Naive B cell (primary cell): ENCODE data around the gene STARD3. TPM values are rescaled to one million over a fixed set of nuclear protein-coding genes. Genes with fewer than 3 reads are reported as not detected.
"Not testable (repeated sequence)": the region's sequence is repeated elsewhere in the genome, so short reads cannot be mapped to it uniquely, and the experiment has no call there.

Experiments
- ATAC-seq, 2 donors: fragments of 150-1000 bp; cut with Tn5 transposase; 2 replicates each; pipeline ENCODE4 v1.10.0; 2021; ENCODE audit warnings: low read depth in 2 of 2, mild to moderate bottlenecking in 2 of 2, moderate library complexity in 2 of 2
- DNase-seq: peaks from one replicate; pipeline ENCODE4 v3.0.0; 2022
- H3K27ac Mint-ChIP-seq, 6 donors: one replicate each; pipeline ENCODE4 v1.8.0; 2020 to 2022; ENCODE audit warnings: mild to moderate bottlenecking in 6 of 6, mixed read lengths in 6 of 6, moderate library complexity in 5 of 6, inconsistent platforms in 2 of 6
- H3K27me3 Mint-ChIP-seq, 3 donors: one replicate each; pipeline ENCODE4 v1.8.0; 2021 to 2022; ENCODE audit warnings: mixed read lengths in 3 of 3, mild to moderate bottlenecking in 1 of 3
- H3K36me3 Mint-ChIP-seq, 2 donors: one replicate each; pipeline ENCODE4 v1.8.0; 2020 to 2022; ENCODE audit warnings: mixed read lengths in 2 of 2, inconsistent platforms in 1 of 2, mild to moderate bottlenecking in 1 of 2
- H3K4me1 Mint-ChIP-seq, 3 donors: one replicate each; pipeline ENCODE4 v1.8.0; 2020 to 2022; ENCODE audit warnings: mixed read lengths in 3 of 3, inconsistent platforms in 1 of 3, mild to moderate bottlenecking in 1 of 3, moderate library complexity in 1 of 3
- H3K4me3 Mint-ChIP-seq, 8 donors: one replicate each; pipeline ENCODE4 v1.8.0; 2020 to 2022; ENCODE audit warnings: mild to moderate bottlenecking in 8 of 8, mixed read lengths in 8 of 8, moderate library complexity in 8 of 8, inconsistent platforms in 2 of 8
- H3K9me3 Mint-ChIP-seq, 7 donors: one replicate each; pipeline ENCODE4 v1.8.0; 2020 to 2022; ENCODE audit warnings: mixed read lengths in 7 of 7, mild to moderate bottlenecking in 5 of 7, inconsistent platforms in 2 of 7, moderate library complexity in 1 of 7
- polyA plus RNA-seq, 6 donors: library from polyadenylated mRNA; unstranded; fragments of 300-500 nt; fragmentation: Illumina TruSeq; gene quantifications; one replicate each; pipeline ENCODE4 v1.2.3, GENCODE V29; 2021; ENCODE audit warnings: low read depth in 6 of 6

The STARD3 gene
- 10 to 100 TPM; 30.7 to 53.7 (median 42.0) TPM for polyA plus RNA-seq

DNA sequence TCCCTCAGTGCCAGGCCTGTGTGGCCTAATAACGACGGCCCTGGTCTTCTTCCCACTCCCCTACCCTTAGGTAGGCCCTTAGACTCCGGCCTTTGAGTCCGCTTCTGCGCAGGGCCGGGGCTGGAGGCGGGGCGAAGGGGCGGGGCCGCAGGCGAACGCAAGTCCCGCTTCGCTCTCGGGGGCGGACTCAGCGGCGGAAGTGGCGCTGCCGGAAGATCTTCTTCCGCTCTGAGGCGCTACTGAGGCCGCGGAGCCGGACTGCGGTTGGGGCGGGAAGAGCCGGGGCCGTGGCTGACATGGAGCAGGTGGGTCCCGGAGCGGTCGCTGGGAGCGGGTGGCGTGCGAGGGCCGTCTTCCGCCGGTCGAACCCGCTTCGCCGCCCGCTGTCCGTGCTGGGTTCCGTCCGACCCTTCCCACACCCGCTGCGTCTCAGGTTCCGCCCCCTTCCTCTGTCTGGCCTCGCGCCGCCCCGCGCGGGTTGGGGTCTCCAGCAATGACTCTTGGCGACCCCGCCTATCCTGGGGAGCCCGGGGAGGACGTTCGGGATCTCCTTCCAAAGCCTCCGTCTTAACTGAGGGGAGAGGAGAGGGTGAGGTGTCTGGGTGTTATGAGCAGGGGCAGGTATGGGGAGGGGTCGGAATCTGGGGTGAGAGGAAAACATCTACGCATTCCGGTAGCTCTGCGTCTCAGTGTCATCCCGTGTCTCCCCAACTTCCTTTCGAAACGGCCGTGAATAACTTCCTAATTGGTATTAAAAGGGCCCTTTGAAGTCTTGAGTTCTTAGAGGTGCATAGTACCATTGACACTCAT lies at the start of gene STARD3:
Gene STARD3, plus strand, starts transcription at position 218 of the 810 bp plus-strand sequence. CDS start 16,388 bp downstream, outside the sequence.
- H3K4me3 Mint-ChIP-seq: peak within 1 kb of the TSS; percentile 89 to 97 (median 95)
- DNase-seq: peak; percentile 86
- H3K27me3 Mint-ChIP-seq: peaks cover 0 to 2% (median under 1%) of the 10 kb centered on the region in 3 donors
- ATAC-seq: peak; percentile 92
- peaks cover 57 to 69% (median 63%) of the 10 kb centered on the region in 3 donors for H3K4me1 Mint-ChIP-seq
- peak within 1 kb of the TSS; percentile 83 to 97 (median 95) for H3K27ac Mint-ChIP-seq
- H3K9me3 Mint-ChIP-seq: no peaks in the 10 kb centered on the region
- no peaks in the 10 kb centered on the region for H3K36me3 Mint-ChIP-seq

DNA sequence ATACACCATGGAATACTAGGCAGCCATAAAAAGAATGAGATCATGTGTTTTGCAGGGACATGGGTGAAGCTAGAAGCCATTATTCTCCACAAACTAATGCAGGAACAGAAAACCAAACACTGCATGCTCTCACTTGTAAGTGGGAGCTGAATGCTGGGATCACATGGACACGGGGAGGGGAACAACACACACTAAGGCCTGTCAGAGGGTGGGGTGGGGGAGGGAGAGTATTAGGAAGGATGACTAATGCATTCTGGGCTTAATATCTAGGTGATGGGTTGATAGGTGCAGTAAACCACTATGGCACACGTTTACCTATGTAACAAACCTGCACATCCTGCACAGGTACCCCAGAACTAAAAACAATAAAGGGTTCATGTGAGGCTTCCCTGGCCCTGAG lies 46.8 kb upstream of the STARD3 start:
- H3K27me3 Mint-ChIP-seq: peaks cover 57 to 80% (median 59%) of the 10 kb centered on the region in 3 donors
- H3K4me3 Mint-ChIP-seq, H3K4me1 Mint-ChIP-seq, DNase-seq, H3K27ac Mint-ChIP-seq, ATAC-seq, H3K9me3 Mint-ChIP-seq, H3K36me3 Mint-ChIP-seq: not testable (repeated sequence)

DNA sequence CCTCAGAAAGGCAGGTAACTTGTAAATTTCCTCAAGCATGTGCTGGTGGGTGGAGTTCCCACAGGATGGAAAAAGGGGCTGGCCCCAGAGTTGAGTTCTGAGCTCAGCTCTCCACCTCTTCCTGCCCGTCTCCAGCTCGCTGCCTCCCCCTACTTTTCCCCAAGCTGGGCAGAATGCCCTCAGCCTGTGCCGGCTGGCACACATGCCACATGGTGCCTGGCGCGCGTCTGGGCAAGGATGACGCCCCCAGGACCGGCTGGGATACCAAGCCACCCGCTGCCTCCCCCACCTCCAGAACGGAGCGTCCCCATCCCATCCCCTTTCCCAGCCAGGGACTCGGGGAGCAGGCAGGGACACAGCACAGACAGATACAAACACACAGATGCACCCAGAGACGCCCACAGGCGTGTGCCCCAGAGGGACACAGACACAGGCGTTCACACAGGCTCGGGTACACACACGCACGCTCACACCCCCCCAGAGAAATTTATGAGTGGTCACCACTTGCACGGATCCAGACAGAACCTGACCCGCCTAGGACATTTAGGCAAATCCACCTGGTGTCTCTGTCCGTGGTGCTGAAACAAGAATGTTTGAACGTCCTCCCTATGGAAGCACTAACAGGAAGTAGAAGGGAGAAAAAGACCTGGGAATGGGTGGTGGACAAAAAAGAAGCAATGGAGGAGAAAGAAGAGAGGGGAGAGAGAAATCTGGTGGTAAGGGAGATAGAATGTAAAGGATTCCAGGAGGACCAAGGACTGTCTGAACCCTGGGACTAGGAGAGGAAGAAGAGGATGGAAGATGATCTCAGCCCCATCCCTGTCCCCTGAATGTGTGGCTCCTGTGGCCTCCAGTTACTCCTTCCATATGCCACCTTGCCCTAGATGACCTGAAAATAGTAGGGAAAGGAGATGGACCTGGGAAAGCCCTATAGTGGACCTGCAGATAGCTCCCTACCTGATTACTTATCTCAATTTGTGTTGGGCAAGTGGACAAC lies 44.7 kb upstream of the STARD3 start:
- DNase-seq: no peak
- peaks cover 11 to 18% (median 17%) of the 10 kb centered on the region in 3 donors for H3K4me1 Mint-ChIP-seq
- H3K4me3 Mint-ChIP-seq: no peak overlapping the region
- H3K36me3 Mint-ChIP-seq: peaks cover 6 to 7% of the 10 kb centered on the region in 2 donors
- H3K9me3 Mint-ChIP-seq: peaks cover 0 to 9% (median 4%) of the 10 kb centered on the region in 7 donors
- no peak for ATAC-seq
- H3K27me3 Mint-ChIP-seq: peaks cover 68 to 95% (median 77%) of the 10 kb centered on the region in 3 donors
- no peak overlapping the region for H3K27ac Mint-ChIP-seq

DNA sequence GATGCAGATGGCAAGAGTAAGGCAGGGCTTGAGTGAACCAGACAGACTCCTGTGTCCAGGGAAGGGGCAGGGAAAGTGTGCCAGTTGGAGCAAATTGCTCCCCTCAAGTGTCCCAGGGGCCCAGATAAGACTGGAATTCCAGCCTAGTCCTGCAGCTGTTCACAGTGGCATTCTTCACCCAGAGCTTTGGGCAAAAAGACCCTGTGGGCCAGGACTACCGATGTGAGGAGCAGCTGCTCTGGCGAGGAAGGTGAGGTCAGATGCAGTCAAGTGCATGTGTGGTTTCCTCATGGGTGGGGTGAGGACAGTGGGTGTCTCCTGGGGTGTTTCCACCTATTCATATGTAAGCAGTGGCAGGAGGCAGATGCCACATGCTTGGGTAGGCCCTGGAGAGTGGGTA lies 43.6 kb upstream of the STARD3 start:
- peaks cover 20 to 27% (median 24%) of the 10 kb centered on the region in 3 donors for H3K4me1 Mint-ChIP-seq
- H3K9me3 Mint-ChIP-seq: peaks cover 0 to 9% (median 4%) of the 10 kb centered on the region in 7 donors
- ATAC-seq (peak in 1 of 2 donors; percentile 28), DNase-seq (no peak)
- H3K27ac Mint-ChIP-seq: peak overlapping the region in 1 of 6 donors; percentile 83
- peaks cover 76 to 98% (median 85%) of the 10 kb centered on the region in 3 donors for H3K27me3 Mint-ChIP-seq
- H3K36me3 Mint-ChIP-seq: peaks cover 6 to 7% of the 10 kb centered on the region in 2 donors
- H3K4me3 Mint-ChIP-seq: peak overlapping the region in 1 of 8 donors; percentile 74

DNA sequence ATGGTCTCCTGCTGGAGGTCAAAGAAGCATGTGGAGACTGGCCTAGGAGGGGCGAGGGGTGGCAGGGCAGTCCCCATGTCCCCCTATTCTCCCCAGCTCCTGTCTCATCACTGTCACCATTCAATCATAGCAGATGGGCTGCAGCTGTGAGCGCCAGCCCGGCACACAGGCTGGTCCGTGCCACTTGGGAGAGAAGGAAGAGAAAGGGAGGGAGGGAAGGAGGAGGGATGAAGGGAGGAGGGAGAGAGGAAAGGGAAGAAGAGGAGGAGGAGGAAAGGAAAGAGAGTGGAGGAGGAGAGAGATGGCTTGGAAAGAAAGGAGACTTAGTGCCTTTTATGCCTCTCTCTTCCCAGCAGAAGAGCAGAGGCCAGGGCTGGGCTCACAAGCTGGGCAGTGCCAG lies 41.6 kb upstream of the STARD3 start:
- peaks cover 0 to 7% of the 10 kb centered on the region in 2 donors for H3K36me3 Mint-ChIP-seq
- peaks cover 74 to 98% (median 81%) of the 10 kb centered on the region in 3 donors for H3K27me3 Mint-ChIP-seq
- no peak overlapping the region for H3K27ac Mint-ChIP-seq
- peaks cover 0 to 9% (median 4%) of the 10 kb centered on the region in 7 donors for H3K9me3 Mint-ChIP-seq
- no peak for DNase-seq
- ATAC-seq: no peak
- H3K4me3 Mint-ChIP-seq: no peak overlapping the region
- peaks cover 28 to 36% (median 34%) of the 10 kb centered on the region in 3 donors for H3K4me1 Mint-ChIP-seq

DNA sequence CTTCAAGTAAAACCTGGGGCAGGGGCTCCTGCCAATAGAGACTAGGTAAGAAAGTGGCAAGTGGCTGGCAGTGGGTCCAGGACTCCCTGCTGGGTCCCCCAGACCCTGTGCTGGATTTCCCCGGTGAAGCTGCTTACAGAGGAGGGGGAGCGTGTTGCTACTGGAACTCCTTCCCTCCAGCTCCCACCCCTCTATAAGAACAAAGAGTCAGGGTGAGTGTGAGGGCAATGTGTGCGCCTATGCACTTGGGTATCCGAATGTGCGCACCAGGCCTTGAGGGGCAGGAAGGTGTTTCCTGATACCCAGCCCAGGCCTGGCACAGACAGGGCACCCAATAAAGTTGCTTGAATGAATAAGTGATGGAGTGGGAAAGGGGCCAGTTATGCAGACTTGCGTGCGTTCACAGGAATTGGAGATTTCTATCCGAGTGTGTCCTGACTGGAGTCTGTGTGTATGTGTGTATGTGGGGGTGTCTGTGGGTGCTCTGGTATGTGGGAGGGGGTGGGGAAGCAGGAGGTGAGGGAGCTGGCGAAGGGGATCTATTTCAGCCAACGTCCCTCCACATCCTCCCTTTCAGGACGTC lies 40.9 kb upstream of the STARD3 start:
- Mint-ChIP-seq H3K4me1 (peaks cover 28 to 38% (median 36%) of the 10 kb centered on the region in 3 donors), H3K27me3 (peaks cover 78 to 98% (median 83%) of the 10 kb centered on the region in 3 donors), H3K27ac (peak overlapping the region in 1 of 6 donors; percentile 82), H3K4me3 (peak overlapping the region in 1 of 8 donors; percentile 85), H3K36me3 (peaks cover 0 to 7% of the 10 kb centered on the region in 2 donors), H3K9me3 (peaks cover 0 to 9% (median 4%) of the 10 kb centered on the region in 7 donors)
- no peak for DNase-seq
- ATAC-seq: no peak

DNA sequence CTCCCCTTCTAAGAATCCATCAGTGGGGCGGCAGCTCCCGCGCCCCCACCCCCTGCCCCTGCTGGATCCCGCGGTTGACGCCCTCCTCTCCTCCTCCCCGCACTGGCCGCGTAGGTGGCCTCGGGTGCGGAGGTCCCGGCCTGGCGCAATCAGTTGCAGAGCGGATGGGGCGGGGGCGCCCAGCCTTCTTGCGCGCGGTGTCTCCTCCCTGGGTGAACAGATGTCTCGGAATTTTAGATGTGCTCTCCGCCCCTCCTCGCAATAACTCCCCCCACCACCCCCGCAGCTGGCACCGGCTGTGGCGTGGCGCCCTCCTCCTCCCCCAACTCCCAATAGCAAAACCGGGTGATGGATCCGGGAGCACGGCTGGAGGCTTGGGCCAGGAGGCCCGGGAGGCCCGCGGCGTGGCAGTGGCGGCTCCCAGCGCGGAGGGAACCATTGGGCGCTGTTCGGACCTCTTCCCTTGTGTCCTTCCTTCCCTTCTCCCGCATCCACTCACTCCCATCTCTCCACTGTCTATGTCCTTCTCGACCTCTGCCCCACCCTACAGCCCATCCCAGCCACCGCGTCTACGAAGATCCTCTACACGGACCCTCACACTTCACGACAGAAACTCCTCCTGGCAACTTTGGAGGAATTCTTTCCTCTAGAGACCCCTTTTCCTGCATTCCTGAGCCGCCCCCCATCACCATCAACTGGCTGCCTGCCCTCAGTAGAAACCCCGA lies 40.2 kb upstream of the STARD3 start:
- Mint-ChIP-seq H3K27ac (no peak overlapping the region), H3K36me3 (peaks cover 0 to 7% of the 10 kb centered on the region in 2 donors), H3K4me3 (no peak overlapping the region), H3K4me1 (peaks cover 31 to 38% (median 38%) of the 10 kb centered on the region in 3 donors), H3K27me3 (peaks cover 78 to 98% (median 83%) of the 10 kb centered on the region in 3 donors), H3K9me3 (peaks cover 0 to 9% (median 3%) of the 10 kb centered on the region in 7 donors)
- ATAC-seq (no peak), DNase-seq (no peak)

DNA sequence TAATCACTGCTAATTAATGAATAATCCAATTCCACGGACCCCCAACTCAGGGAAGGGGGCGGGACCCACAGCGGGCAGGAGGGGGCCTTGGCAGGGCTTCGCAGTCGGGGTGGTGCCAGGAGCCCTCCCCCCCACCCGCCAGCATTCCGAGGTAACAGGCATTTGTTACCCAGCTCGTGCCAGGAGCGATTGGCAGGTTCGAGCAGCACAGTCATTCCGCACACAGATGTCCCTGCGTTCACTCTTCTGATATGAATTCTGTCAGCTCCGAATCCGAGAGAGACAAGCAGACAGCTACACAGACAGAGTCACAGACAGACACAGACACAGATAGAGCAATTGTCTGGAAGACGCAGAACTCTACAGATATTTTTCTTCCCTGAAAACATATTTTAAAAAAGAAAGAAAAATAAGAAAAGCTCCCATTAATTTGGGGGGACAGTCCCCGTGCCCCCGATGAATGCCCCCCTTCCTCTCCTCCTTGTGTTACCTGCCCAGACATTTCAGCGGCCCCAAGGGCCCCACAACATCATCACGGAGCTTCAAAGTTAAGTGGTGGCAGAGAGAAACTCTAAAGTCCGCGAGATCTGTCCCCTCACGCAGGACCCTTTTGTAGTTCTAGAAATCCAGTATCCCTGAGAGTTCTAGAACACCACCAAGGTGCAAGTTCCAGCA lies 39.4 kb upstream of the STARD3 start:
- Mint-ChIP-seq H3K27ac (peak overlapping the region in 1 of 6 donors; percentile 53), H3K4me1 (peaks cover 27 to 38% (median 38%) of the 10 kb centered on the region in 3 donors), H3K27me3 (peaks cover 78 to 98% (median 83%) of the 10 kb centered on the region in 3 donors), H3K9me3 (peaks cover 0 to 5% (median 1%) of the 10 kb centered on the region in 7 donors), H3K36me3 (peaks cover 0 to 2% of the 10 kb centered on the region in 2 donors), H3K4me3 (peak overlapping the region in 5 of 8 donors; percentile 24 to 72 (median 57))
- no peak for ATAC-seq
- DNase-seq: no peak

DNA sequence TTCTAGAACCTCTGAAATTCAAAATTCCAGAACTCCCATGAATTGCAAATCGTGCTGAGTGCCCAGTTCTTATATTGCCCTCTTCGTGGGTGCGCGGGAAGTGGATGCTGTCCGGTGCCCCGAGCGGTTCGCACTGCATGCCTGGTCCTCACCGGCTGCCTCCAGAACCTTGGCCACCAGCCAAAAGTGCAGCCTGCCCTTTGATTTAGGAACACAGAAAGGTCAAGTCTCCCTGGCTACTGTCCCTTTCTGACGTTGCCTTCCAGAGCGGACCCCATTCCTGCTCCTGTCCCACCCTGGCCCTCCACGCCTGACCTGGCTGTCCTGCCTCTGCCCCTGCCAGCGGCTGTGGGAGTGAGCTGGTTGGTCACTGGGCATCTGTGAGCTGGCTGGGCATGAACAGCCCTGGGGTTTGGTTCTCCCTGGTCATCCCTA lies 38.9 kb upstream of the STARD3 start:
- peaks cover 0 to 3% (median 1%) of the 10 kb centered on the region in 7 donors for H3K9me3 Mint-ChIP-seq
- H3K36me3 Mint-ChIP-seq: no peaks in the 10 kb centered on the region
- ATAC-seq (no peak), DNase-seq (no peak)
- H3K27ac Mint-ChIP-seq: no peak overlapping the region
- peaks cover 25 to 38% (median 38%) of the 10 kb centered on the region in 3 donors for H3K4me1 Mint-ChIP-seq
- peak overlapping the region in 4 of 8 donors; percentile 24 to 78 (median 62) for H3K4me3 Mint-ChIP-seq
- H3K27me3 Mint-ChIP-seq: peaks cover 79 to 98% (median 83%) of the 10 kb centered on the region in 3 donors

DNA sequence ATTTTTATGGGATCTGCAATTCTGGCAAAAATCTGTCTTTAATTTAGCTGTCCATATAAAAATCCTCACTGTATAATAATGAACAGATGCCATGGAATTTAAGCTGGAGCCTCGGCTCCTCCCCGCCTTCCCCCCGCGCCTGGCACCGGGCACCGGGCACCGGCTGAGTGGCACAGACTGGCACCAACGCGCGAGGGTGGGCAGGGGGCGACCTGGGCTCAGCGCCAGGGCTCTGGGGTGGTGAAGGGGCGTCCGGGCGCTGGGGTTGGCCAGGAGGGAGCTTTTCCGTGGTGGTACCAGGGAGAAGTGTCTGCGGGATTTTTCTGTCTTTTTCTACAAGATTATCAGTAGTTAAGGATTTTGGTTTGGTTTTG lies 38.3 kb upstream of the STARD3 start:
- no peaks in the 10 kb centered on the region for H3K36me3 Mint-ChIP-seq
- no peak for ATAC-seq
- peaks cover 28 to 43% (median 39%) of the 10 kb centered on the region in 3 donors for H3K4me1 Mint-ChIP-seq
- H3K27me3 Mint-ChIP-seq: peaks cover 79 to 98% (median 83%) of the 10 kb centered on the region in 3 donors
- peaks cover 0 to 1% (median 0%) of the 10 kb centered on the region in 7 donors for H3K9me3 Mint-ChIP-seq
- H3K27ac Mint-ChIP-seq: no peak overlapping the region
- no peak for DNase-seq
- H3K4me3 Mint-ChIP-seq: peak overlapping the region in 5 of 8 donors; percentile 40 to 78 (median 55)

DNA sequence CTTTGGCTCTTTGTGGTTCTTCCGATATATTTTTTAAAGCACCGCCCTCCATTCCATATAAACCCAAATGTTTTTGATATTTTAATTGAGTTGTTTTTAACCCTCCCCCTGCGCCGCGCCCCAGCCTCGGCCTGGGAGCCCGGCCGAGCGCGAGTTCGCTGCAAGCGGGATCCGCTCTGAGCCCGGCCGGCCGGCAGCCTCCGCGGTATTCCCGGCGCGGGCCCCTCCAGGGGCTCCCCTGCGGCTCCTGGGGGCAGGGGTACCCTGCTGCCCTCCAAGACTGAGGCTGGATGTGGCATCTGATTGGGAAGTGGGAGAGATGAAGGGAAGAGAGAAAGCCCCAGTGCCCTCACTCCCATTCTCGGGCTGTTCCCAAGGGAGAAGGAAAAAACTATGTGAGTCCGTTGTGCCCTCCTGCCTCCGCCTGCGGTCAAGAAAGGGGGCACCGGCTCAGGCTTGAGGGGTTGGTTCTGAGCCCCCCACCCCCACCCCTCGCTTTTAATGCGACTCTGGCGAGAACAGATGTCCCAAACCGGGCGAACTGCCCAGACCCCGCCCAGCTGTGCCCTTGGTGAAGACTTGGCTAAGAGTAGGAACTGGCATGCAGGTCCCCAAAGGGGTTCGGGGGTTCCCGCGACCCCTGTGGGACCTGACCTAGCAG lies 37.8 kb upstream of the STARD3 start:
- Mint-ChIP-seq H3K9me3 (peaks cover 0 to 1% (median 0%) of the 10 kb centered on the region in 7 donors), H3K4me1 (peaks cover 31 to 47% (median 40%) of the 10 kb centered on the region in 3 donors), H3K27me3 (peaks cover 77 to 96% (median 87%) of the 10 kb centered on the region in 3 donors), H3K4me3 (peak overlapping the region in 6 of 8 donors; percentile 40 to 68 (median 56)), H3K36me3 (no peaks in the 10 kb centered on the region), H3K27ac (no peak overlapping the region)
- DNase-seq: no peak
- no peak for ATAC-seq
